ENCODE measurements around the gene MRPS27. TPM values are rescaled to one million over a fixed set of nuclear protein-coding genes. Genes with fewer than 3 reads are reported as not detected.
A peak's percentile ranks its signal among the peaks of the same experiment; 100 is the strongest.
"Not testable (repeated sequence)": the region's sequence is repeated elsewhere in the genome, so short reads cannot be mapped to it uniquely, and the experiment has no call there.

MRPS27 gene
- total RNA-seq, 1 experiment from 2014 or later, result 82.0 TPM

- peak; percentile 97 for DNase-seq (ENCODE audit: low read depth)
These were observed 116.7 kb downstream of the MRPS27 start for GRCh38 chr5:72203251-72203845.

- no peak for DNase-seq (ENCODE audit: low read depth)
These were observed 117.7 kb downstream of the MRPS27 start for GRCh38 chr5:72202331-72202825.

- DNase-seq (ENCODE audit: low read depth), result no peak
These were observed 120.4 kb downstream of the MRPS27 start for GRCh38 chr5:72199681-72200080.

GRCh38 chr5:72197393-72197792 is 122.6 kb downstream of the MRPS27 start:
- DNase-seq (ENCODE audit: low read depth), result no peak

GRCh38 chr5:72195581-72195980 is 124.5 kb downstream of the MRPS27 start:
- DNase-seq (ENCODE audit: low read depth), result no peak

- DNase-seq (ENCODE audit: low read depth), result peak; percentile 65
These were observed 125.2 kb downstream of the MRPS27 start for GRCh38 chr5:72194846-72195245.

GRCh38 chr5:72191404-72191803 is 128.6 kb downstream of the MRPS27 start:
- DNase-seq (ENCODE audit: low read depth), result no peak

- DNase-seq (ENCODE audit: low read depth), result no peak
These were observed 130.9 kb downstream of the MRPS27 start for GRCh38 chr5:72189146-72189545.

- no peak for DNase-seq (ENCODE audit: low read depth)
These were observed 131.9 kb downstream of the MRPS27 start for GRCh38 chr5:72188166-72188565.

GRCh38 chr5:72187388-72188075 is 132.5 kb downstream of the MRPS27 start:
- no peak for DNase-seq (ENCODE audit: low read depth)

GRCh38 chr5:72185496-72186329 is 134.3 kb downstream of the MRPS27 start:
- no peak for DNase-seq (ENCODE audit: low read depth)

GRCh38 chr5:72184408-72184807 is 135.6 kb downstream of the MRPS27 start:
- DNase-seq (ENCODE audit: low read depth), result no peak

GRCh38 chr5:72183101-72183520 is 136.9 kb downstream of the MRPS27 start:
- DNase-seq (ENCODE audit: low read depth), result no peak

GRCh38 chr5:72182686-72183085 is 137.4 kb downstream of the MRPS27 start:
- no peak for DNase-seq (ENCODE audit: low read depth)

- DNase-seq (ENCODE audit: low read depth), result no peak
These were observed 139.1 kb downstream of the MRPS27 start for GRCh38 chr5:72180925-72181324.

GRCh38 chr5:72179816-72180440 is 140.1 kb downstream of the MRPS27 start:
- DNase-seq (ENCODE audit: low read depth), result peak; percentile 54

- DNase-seq (ENCODE audit: low read depth), result peak; percentile 97
These were observed 140.8 kb downstream of the MRPS27 start for GRCh38 chr5:72179028-72179815.

- no peak for DNase-seq (ENCODE audit: low read depth)
These were observed 142.5 kb downstream of the MRPS27 start for GRCh38 chr5:72177538-72177937.

GRCh38 chr5:72172786-72173185 is 147.3 kb downstream of the MRPS27 start:
- DNase-seq (ENCODE audit: low read depth), result no peak

GRCh38 chr5:72171667-72172066 is 148.4 kb downstream of the MRPS27 start:
- no peak for DNase-seq (ENCODE audit: low read depth)

- not testable (repeated sequence) for DNase-seq (ENCODE audit: low read depth)
These were observed 148.9 kb downstream of the MRPS27 start for GRCh38 chr5:72171181-72171580.

All from M059J (cell line).